Kidney glomerular epithelial cell (primary cell): ENCODE results near the gene TTC29.
A peak's percentile ranks its signal among the peaks of the same experiment; 100 is the strongest.

Experiments
- DNase-seq: peaks from one replicate; lab custom pipeline; 2025; lab: John Stamatoyannopoulos, UW

Gene TTC29

DNA sequence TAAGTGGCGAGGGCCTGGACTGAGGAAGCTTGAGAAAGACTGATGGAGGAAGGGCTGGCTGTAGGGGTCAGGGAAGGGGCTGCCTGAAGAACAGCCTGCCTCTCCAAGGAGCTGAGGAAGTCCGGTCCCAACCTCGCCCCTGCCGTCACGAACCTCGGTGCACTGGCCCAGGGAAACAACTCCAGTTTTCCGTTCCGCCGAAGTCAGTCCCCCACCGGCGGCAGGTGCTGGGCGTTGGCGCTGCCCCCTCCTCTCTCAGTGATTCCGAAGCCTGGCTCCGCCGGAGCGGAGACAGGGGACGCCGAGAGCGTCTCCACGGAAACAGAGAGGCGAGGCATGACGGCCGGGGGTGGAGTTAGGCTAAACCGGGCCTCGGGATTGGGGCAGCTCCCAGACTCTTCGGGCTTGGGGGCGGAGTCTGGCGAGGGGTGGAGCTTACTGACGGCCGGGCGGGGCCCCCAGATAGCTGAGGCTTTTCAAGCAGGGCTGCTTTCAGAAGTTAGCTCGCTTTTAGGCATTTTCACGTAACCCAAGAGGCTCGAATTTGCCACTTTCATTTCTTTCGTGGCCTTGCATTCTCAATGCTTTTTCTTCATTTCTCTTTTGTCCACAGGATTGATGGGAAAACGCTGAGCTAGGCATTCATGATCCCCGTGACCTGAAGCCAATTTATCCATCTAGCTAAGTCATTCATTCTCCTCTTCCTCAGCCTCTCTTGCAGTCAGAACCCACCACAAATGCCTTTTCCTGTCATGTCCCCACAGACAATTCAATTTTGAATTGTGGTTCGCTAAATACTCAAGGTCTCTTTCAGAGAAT lies at the start of gene TTC29:
Gene TTC29, minus strand, starts transcription at position 309 of the 819 bp plus-strand sequence. CDS start 5,969 bp downstream, outside the sequence.
- DNase-seq, result peak; percentile 78

DNA sequence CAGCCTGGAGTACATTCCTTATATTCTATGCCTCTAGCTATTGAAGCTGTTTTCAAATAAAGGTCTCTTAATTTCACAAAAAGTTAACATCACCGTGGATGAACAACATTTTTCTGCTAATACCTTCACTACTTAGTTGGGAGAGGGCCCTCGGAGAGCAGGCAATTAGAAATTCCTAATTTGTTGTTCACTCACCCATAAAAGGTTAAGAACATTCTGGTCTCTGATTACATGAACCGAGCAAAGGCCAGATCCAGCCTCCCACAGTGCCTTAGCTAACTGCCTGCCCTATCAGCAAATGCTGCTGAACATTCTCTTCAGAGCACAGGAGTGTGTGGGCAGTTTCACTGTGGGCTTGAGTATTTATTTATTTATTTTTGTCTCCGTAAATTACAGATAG lies 36.0 kb upstream of the TTC29 start:
- peak; percentile 60 for DNase-seq

DNA sequence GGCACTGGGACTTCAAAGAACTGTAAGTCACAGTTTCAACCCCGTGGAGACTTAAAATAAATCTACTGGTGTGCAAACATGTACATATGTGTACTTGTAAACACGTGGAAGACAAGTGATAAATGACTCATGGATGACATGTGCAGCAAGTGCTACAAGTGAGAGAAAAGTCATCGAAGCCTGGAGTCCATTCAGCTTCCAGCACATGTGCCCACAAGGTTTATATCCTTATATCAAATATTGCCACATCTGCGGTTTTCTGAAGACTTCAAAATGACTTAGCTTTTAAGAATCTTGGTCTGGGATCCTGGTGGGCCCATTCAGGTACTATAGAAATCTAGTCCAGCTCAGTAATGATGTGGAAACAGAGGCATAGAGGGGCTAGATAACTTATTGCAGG lies 33.0 kb upstream of the TTC29 start:
- DNase-seq, result no peak

DNA sequence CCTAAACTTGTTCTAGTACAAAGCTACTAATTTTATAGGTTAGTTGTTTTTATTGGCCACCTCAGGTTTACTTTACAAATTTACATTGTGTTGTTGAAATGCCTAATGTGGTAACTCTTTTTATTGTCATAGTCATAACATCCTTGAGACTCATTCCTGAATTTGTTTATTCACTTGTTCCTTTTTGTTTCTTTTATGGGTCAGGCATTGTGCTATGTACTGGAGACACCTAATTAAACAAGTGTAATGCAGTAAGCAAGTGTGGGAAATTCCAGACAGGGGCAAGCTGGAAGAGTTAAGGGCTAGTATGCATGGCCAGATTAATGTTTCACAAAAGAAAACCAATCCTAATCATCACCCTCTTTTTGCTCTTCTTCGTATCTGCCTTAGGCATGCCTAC lies 30.5 kb upstream of the TTC29 start:
- peak; percentile 68 for DNase-seq

- DNase-seq, result no peak
Observed at GRCh38 chr4:146975527-146975926, 29.9 kb upstream of the TTC29 start.

DNA sequence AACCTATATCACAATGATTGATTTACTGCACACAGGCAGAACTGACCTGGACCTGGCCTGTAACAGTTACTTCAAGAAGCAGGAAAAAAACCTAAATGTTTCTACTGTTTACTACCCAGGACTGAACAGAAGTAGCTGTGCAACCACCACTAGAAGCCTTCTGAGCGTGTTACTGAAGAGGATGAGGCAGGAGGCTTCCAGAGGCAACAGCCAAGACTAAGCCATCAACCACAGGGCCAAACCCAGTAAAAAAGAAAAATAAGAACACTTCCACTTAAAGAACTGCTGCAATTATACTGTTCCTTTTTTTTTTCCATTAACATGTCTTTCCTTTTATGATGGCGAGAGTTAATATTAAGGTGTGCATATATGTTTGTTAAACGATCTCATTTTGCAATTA lies 29.4 kb upstream of the TTC29 start:
- DNase-seq, result no peak

DNA sequence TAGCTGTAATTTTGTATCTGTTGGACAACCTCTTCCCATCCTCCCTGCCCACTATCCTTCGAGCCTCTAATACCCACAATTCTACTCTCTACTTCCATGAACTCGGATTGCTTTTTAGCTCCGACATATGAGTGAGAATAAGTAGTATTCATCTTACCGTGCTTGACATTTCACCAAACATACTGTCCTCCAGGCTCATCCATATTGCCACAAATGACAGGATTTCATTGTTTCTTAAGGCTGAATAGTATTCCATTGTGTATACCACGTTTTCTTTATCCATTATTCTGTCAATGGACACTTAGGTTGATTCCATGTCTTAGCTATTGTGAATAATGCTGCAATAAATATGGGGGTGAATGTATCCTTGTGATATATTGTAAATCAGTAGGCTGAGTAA lies 26.4 kb upstream of the TTC29 start:
- DNase-seq, result no peak

- no peak for DNase-seq
Observed at GRCh38 chr4:146969126-146969525, 23.5 kb upstream of the TTC29 start.

GRCh38 chr4:146960634-146961033 lies 15.0 kb upstream of the TTC29 start:
- no peak for DNase-seq

GRCh38 chr4:146959692-146960091 lies 14.0 kb upstream of the TTC29 start:
- DNase-seq, result peak; percentile 4

DNA sequence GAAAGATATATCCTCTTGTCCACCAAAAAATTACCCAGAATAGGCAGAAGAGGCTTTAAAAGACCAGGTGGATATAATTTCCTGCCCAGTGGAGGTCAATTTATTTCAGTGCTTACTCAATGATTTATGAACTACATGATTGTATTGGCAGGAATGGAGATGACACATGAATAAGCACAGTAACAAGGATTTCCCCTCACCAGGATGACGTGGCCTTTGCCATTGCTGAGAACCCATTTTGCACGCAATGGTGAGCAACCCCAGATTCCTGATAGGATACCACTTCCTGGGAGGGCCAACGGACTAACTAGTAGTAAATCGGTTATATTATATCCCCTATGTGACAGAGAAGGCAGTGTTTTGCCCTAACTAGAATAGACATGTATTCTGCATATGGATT lies 11.6 kb upstream of the TTC29 start:
- DNase-seq, result peak; percentile 87

DNA sequence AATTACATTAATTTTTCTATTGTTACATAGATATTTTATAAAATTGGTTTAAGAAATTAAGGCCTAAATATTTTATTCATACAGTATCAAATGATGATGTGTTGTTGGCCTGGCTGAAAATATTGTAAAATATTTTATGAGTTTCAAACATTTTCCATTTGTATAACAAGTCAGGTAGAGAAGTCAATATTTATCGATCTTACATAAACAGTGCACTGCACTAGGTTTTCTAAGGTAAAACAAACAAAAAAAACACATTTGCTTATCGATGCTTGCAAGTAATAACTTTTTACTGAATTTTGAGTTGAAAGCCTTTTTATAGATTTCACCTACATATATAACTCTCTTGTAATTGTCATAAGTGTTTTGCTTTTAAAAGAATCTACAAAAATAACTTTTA lies 7.2 kb upstream of the TTC29 start:
- DNase-seq, result no peak

GRCh38 chr4:146949559-146949958 lies 3.9 kb upstream of the TTC29 start:
- DNase-seq, result no peak

- no peak for DNase-seq
Observed at GRCh38 chr4:146943691-146944375, 1.8 kb downstream of the TTC29 start.

DNA sequence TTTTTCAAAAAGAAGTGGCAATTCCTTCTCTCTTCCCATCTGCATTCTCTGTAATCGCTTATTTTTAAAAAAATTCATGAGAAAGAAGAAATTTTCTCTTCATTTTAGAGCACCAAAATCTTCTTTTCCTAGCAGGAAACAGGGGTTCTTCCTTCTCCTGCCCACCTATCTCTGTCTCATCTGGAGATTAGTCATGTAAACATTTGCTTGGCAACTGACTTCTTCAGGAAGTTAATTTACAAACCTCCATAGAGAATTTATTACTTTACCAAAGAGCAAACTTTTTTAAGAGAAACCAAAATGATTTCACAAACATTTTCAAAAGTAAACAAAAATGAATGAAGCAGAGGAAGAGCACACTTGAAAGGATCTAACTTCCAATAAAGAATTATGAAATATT lies 13.5 kb downstream of the TTC29 start:
- DNase-seq, result no peak

- DNase-seq, result no peak
Observed at GRCh38 chr4:146930673-146931072, 15.0 kb downstream of the TTC29 start.

DNA sequence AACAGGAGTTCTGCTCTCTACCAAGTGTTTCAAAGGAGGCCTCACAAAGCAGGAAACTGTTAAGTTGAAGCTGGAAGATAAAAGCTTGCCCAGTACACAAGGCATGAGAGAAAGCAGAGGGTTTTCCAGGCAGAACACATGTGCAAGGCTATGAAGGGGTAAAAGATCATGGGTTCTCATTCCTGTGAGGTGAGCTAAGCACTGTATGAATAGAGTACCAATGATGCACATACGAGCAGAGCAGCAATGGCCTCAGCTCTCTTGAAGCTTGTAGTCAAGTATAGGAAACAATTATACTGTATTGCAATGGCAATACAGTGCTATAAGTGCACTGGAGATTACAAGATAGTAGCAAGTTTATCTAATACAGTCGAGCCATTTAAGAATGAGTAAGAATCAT lies 18.0 kb downstream of the TTC29 start:
- no peak for DNase-seq

DNA sequence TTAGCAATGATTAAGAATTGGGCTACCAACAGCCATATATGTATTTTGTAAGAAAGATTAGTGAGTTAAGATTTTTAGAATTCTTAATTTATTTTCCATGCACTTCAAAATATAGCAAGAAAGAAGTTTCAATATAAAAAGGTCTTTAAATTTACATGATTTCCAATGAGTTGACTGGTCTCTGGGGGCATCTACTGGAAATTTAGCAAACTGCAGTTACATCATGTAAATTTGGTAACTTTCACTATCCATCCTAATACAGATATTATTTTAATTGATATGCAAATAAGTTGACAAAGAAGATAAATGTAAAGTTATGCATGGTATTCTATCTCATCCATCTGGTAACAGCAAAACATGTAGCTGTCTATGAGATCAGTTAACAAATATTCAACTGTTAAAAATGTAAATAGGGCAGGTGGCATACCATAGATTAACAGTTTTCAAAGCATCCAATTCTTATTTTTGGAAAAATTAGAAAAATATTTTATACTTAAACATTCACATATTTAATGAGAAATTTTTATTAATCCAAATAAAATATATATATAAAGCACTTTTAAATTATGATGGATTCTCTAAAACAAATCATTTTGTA lies 29.1 kb downstream of the TTC29 start:
- DNase-seq, result peak; percentile 9

GRCh38 chr4:146915132-146915531 lies 30.5 kb downstream of the TTC29 start:
- DNase-seq, result no peak

DNA sequence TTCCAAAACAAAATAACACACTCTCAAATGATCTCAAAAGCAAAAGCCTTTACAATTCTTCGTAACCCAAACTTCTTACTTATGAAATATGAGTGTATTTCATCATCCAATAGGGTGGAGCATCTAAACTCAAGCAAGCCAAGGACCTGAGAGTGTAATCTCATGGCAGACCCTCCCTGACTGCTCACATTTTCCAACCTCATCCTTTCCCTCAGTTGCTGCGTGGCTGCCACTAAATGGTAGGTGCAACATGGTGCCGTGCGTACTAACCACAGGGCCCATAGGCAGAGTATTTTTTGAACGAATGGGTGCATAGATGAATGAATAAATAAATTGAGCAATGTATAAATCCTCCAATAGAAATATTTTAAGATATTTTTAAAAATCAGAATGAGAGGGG lies 45.4 kb downstream of the TTC29 start:
- DNase-seq, result no peak

GRCh38 chr4:146890301-146890700 lies 55.4 kb downstream of the TTC29 start:
- no peak for DNase-seq

- no peak for DNase-seq
Observed at GRCh38 chr4:146883070-146883469, 62.6 kb downstream of the TTC29 start.

GRCh38 chr4:146857298-146857697 lies 88.4 kb downstream of the TTC29 start:
- DNase-seq, result no peak
